SK-N-SH treated with all-trans-retinoic acid at 6 μM for 48 hours (cell line): ENCODE measurements around the gene PIGA.
A peak's percentile ranks its signal among the peaks of the same experiment; 100 is the strongest.

Experiments
- ATAC-seq: fragments of 200-7000 bp; cut with Tn5 transposase; 3 replicates; pipeline ENCODE4 v1.9.1; 2020; ENCODE audit warnings: mild to moderate bottlenecking, moderate library complexity
- ARNTL ChIP-seq: fragments of 450-650 bp; formaldehyde crosslinking; IDR thresholded peaks from 2 replicates; pipeline ENCODE4 v1.5.0; 2020; ENCODE audit warnings: low read depth, mild to moderate bottlenecking, moderate library complexity, borderline replicate concordance
- BACH2 ChIP-seq: fragments of 250-450 bp; sonication (Bioruptor Pico); IDR thresholded peaks from 2 replicates; pipeline ENCODE4 v1.9.0; 2021; ENCODE audit warnings: mild to moderate bottlenecking, borderline replicate concordance
- CSDC2 ChIP-seq: fragments of 250-450 bp; sonication (Bioruptor Pico); IDR thresholded peaks from 2 replicates; pipeline ENCODE4 v1.5.0; 2020; ENCODE audit warnings: mild to moderate bottlenecking, moderate library complexity
- ESRRG ChIP-seq: fragments of 250-450 bp; sonication (Bioruptor Pico); IDR thresholded peaks from 2 replicates; pipeline ENCODE4 v1.6.1; 2021; ENCODE audit warnings: mild to moderate bottlenecking
- ISL1 ChIP-seq: fragments of 250-450 bp; sonication (Bioruptor Pico); IDR thresholded peaks from 2 replicates; pipeline ENCODE4 v2.1.2; 2022; ENCODE audit warnings: mild to moderate bottlenecking, moderate library complexity
- OSR1 ChIP-seq: fragments of 250-450 bp; sonication (Bioruptor Pico); IDR thresholded peaks from 2 replicates; pipeline ENCODE4 v1.8.0; 2022; ENCODE audit warnings: moderate library complexity, mild to moderate bottlenecking, inconsistent platforms
- POU6F1 ChIP-seq: fragments of 250-450 bp; sonication (Bioruptor Pico); IDR thresholded peaks from 2 replicates; pipeline ENCODE4 v1.8.0; 2021; ENCODE audit warnings: low read depth, mild to moderate bottlenecking, moderate library complexity, borderline replicate concordance
- PPARA ChIP-seq: fragments of 250-450 bp; sonication (Bioruptor Pico); IDR thresholded peaks from 2 replicates; pipeline ENCODE4 v1.5.0; 2020; ENCODE audit warnings: mild to moderate bottlenecking, borderline replicate concordance
- RARB ChIP-seq: fragments of 250-450 bp; sonication (Bioruptor Pico); IDR thresholded peaks from 2 replicates; pipeline ENCODE4 v1.8.0; 2021; ENCODE audit warnings: mild to moderate bottlenecking, moderate library complexity
- SNAI2 ChIP-seq: fragments of 250-450 bp; sonication (Bioruptor Pico); IDR thresholded peaks from 2 replicates; pipeline ENCODE4 v1.5.0; 2020; ENCODE audit warnings: mild to moderate bottlenecking, moderate library complexity
- TCF4 ChIP-seq: fragments of 250-450 bp; sonication (Bioruptor Pico); IDR thresholded peaks from 2 replicates; pipeline ENCODE4 v1.8.0; 2021; ENCODE audit warnings: mild to moderate bottlenecking, moderate library complexity, borderline replicate concordance
- TOX ChIP-seq: fragments of 250-450 bp; sonication (Bioruptor Pico); IDR thresholded peaks from 2 replicates; pipeline ENCODE4 v1.8.0; 2021; ENCODE audit warnings: mild to moderate bottlenecking, moderate library complexity, borderline replicate concordance
- TSHZ2 ChIP-seq: fragments of 250-450 bp; sonication (Bioruptor Pico); IDR thresholded peaks from 2 replicates; pipeline ENCODE4 v1.5.0; 2020; ENCODE audit warnings: mild to moderate bottlenecking, moderate library complexity
- ZC3H10 ChIP-seq: fragments of 250-450 bp; sonication (Bioruptor Pico); IDR thresholded peaks from 2 replicates; pipeline ENCODE4 v1.5.1; 2021; ENCODE audit warnings: mild to moderate bottlenecking, moderate library complexity
- ZFP3 ChIP-seq: fragments of 250-450 bp; sonication (Bioruptor Pico); IDR thresholded peaks from 2 replicates; pipeline ENCODE4 v1.5.0; 2020; ENCODE audit warnings: mild to moderate bottlenecking, moderate library complexity
- ZFP30 ChIP-seq: fragments of 450-650 bp; formaldehyde crosslinking; IDR thresholded peaks from 2 replicates; pipeline ENCODE4 v1.5.0; 2022; ENCODE audit warnings: mild to moderate bottlenecking, moderate library complexity
- ZNF70 ChIP-seq: fragments of 450-650 bp; formaldehyde crosslinking; IDR thresholded peaks from 2 replicates; pipeline ENCODE4 v1.5.0; 2020; ENCODE audit warnings: mild to moderate bottlenecking, moderate library complexity
- ZNF8 ChIP-seq: fragments of 450-650 bp; formaldehyde crosslinking; IDR thresholded peaks from 2 replicates; pipeline ENCODE4 v1.5.0; 2020; ENCODE audit warnings: mild to moderate bottlenecking, moderate library complexity
- TF ChIP-seq, protein P1 (sequence below): fragments of 250-450 bp; sonication (Bioruptor Pico); IDR thresholded peaks from 2 replicates; pipeline ENCODE4 v1.8.0; 2020; ENCODE audit warnings: mild to moderate bottlenecking, moderate library complexity, borderline replicate concordance
- TF ChIP-seq, protein P2 (sequence below): fragments of 250-450 bp; sonication (Bioruptor Pico); IDR thresholded peaks from 2 replicates; pipeline ENCODE4 v1.5.1; 2020; ENCODE audit warnings: low read depth, mild to moderate bottlenecking, moderate library complexity

Gene PIGA

GRCh38 chrX:15384304-15384703 is 49.0 kb upstream of the PIGA start, which contains the start of gene VEGFD (continued):
- TF ChIP-seq TSHZ2 (CRISPR knock-in tag) (no peak), ZC3H10 (CRISPR knock-in tag) (no peak), TCF4 (CRISPR knock-in tag) (no peak)
- TF ChIP-seq, protein P1, sequence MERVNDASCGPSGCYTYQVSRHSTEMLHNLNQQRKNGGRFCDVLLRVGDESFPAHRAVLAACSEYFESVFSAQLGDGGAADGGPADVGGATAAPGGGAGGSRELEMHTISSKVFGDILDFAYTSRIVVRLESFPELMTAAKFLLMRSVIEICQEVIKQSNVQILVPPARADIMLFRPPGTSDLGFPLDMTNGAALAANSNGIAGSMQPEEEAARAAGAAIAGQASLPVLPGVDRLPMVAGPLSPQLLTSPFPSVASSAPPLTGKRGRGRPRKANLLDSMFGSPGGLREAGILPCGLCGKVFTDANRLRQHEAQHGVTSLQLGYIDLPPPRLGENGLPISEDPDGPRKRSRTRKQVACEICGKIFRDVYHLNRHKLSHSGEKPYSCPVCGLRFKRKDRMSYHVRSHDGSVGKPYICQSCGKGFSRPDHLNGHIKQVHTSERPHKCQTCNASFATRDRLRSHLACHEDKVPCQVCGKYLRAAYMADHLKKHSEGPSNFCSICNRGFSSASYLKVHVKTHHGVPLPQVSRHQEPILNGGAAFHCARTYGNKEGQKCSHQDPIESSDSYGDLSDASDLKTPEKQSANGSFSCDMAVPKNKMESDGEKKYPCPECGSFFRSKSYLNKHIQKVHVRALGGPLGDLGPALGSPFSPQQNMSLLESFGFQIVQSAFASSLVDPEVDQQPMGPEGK (CRISPR knock-in tag): no peak

GRCh38 chrX:15382813-15383212 is 47.5 kb upstream of the PIGA start:
- ATAC-seq: peak; percentile 38; the same call in 1 of the 3 replicates
- no peak for TF ChIP-seq CSDC2
- TF ChIP-seq RARB (CRISPR knock-in tag): no peak
- TF ChIP-seq TOX (CRISPR knock-in tag): no peak
- no peak for TF ChIP-seq OSR1 (CRISPR knock-in tag)
- no peak for TF ChIP-seq PPARA (CRISPR knock-in tag)
- no peak for TF ChIP-seq ZFP3 (CRISPR knock-in tag)
- TF ChIP-seq ZNF70 (CRISPR knock-in tag): no peak
- no peak for TF ChIP-seq ARNTL (CRISPR knock-in tag)
- TF ChIP-seq ZFP30 (CRISPR knock-in tag): no peak
- no peak for TF ChIP-seq ZC3H10 (CRISPR knock-in tag)

DNA sequence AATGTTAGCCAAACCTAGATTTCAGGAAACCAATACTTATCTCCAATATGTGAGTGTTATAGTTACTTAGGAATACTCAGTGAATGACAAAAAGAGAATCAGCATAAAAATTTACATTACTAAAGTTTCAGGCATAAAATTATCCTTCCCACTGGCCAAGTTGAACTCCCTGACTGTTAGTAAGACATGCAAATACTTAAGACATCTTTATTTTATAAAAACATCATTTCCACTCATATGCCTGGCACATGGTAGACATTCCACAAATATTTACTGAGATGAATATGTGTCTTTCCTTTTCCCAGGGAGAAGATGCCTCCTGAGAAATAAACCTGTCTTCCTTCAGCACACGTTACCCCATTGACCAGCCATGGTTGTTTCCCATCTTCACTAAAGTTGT is 41.6 kb upstream of the PIGA start:
- ATAC-seq: peak; percentile 94
- TF ChIP-seq ZFP3 (CRISPR knock-in tag) (no peak), CSDC2 (no peak), ZNF70 (CRISPR knock-in tag) (no peak), ZNF8 (CRISPR knock-in tag) (no peak), ISL1 (no peak), POU6F1 (CRISPR knock-in tag) (no peak), TSHZ2 (CRISPR knock-in tag) (no peak), BACH2 (CRISPR knock-in tag) (no peak), ZFP30 (CRISPR knock-in tag) (no peak), TCF4 (CRISPR knock-in tag) (no peak), ESRRG (CRISPR knock-in tag) (no peak), ARNTL (CRISPR knock-in tag) (no peak), TOX (CRISPR knock-in tag) (no peak), SNAI2 (no peak), OSR1 (CRISPR knock-in tag) (no peak)
- TF ChIP-seq, protein P2, sequence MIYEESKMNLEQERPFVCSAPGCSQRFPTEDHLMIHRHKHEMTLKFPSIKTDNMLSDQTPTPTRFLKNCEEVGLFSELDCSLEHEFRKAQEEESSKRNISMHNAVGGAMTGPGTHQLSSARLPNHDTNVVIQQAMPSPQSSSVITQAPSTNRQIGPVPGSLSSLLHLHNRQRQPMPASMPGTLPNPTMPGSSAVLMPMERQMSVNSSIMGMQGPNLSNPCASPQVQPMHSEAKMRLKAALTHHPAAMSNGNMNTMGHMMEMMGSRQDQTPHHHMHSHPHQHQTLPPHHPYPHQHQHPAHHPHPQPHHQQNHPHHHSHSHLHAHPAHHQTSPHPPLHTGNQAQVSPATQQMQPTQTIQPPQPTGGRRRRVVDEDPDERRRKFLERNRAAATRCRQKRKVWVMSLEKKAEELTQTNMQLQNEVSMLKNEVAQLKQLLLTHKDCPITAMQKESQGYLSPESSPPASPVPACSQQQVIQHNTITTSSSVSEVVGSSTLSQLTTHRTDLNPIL (CRISPR knock-in tag): no peak
